ENCODE data around the gene DPYSL5. TPM values are rescaled to one million over a fixed set of nuclear protein-coding genes. Genes with fewer than 3 reads are reported as not detected.

The DPYSL5 gene
- total and polyA plus RNA-seq, 2 of the 13 experiments (the other 11 are each of a cell fraction or from before 2014, with no cell fraction given) = 0.15 TPM; not detected in 1

DNA sequence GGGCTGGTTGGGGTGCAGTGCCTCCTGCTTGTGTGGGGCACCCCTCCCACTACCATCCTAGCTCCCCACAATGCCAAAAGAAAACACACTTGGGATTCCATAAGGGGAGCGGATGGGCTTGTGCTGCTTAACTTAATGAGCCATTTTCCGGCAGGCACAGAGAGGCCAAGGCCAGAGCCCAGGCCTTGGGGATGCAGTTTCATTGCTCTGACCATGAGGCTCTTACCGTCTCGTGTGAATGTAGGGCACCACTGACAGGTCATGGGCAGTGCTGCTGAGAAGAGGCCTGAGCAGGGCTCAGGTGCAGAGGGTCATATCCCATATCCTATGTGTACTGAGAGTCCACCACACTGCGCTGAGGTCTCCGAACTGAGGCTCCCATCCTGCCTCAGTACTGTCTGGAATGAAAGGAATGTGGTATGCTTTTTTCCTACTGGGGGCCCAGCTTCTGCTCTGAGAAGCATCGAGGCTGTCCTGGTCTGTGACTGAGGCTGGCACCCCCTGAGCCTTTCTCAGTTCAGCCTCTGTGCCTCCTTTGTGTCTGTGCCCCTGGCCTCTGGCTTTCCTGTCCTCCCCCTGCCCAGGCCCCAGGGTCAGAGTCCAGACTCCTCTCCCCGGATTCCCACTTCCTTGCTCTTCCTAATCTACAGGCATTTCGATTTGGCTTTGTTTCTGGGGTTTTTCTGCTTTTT lies 77.3 kb downstream of the DPYSL5 start (continued):
- TF ChIP-seq, protein P1, sequence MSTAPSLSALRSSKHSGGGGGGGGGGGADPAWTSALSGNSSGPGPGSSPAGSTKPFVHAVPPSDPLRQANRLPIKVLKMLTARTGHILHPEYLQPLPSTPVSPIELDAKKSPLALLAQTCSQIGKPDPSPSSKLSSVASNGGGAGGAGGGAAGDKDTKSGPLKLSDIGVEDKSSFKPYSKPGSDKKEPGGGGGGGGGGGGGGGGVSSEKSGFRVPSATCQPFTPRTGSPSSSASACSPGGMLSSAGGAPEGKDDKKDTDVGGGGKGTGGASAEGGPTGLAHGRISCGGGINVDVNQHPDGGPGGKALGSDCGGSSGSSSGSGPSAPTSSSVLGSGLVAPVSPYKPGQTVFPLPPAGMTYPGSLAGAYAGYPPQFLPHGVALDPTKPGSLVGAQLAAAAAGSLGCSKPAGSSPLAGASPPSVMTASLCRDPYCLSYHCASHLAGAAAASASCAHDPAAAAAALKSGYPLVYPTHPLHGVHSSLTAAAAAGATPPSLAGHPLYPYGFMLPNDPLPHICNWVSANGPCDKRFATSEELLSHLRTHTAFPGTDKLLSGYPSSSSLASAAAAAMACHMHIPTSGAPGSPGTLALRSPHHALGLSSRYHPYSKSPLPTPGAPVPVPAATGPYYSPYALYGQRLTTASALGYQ (CRISPR knock-in tag; IDR thresholded peaks at IDR 0.05) = peak; percentile 64; the same call in 1 of the 2 replicates
- TF ChIP-seq TBX3 (IDR thresholded peaks at IDR 0.05; ENCODE audit: borderline replicate concordance) (no peak), TOE1 (CRISPR knock-in tag; IDR thresholded peaks at IDR 0.05) (peak; percentile 81; the same call in 1 of the 2 replicates), ZNF781 (CRISPR knock-in tag; IDR thresholded peaks at IDR 0.05; ENCODE audit: borderline replicate concordance, not compliant biosample characterization) (no peak), TEAD3 (CRISPR knock-in tag; optimal IDR thresholded peaks at IDR 0.05; ENCODE audit: borderline replicate concordance) (peak; percentile 100), SRSF1 (optimal IDR thresholded peaks at IDR 0.05; ENCODE audit: low read depth, low read length) (no peak), NFE2L1 (CRISPR knock-in tag; IDR thresholded peaks at IDR 0.05; ENCODE audit: borderline replicate concordance) (no peak), ELF3 (CRISPR knock-in tag; IDR thresholded peaks at IDR 0.05) (peak; percentile 89), RORA (CRISPR knock-in tag; IDR thresholded peaks at IDR 0.05) (no peak), SMAD1 (CRISPR knock-in tag; IDR thresholded peaks at IDR 0.05; ENCODE audit: borderline replicate concordance, low read depth) (peak; percentile 29; the same call in 1 of the 2 replicates), ZNF121 (CRISPR knock-in tag; IDR thresholded peaks at IDR 0.05) (peak; percentile 81), ZNF619 (CRISPR knock-in tag; IDR thresholded peaks at IDR 0.05) (peak; percentile 43; the same call in 1 of the 2 replicates), MLLT10 (CRISPR knock-in tag; IDR thresholded peaks at IDR 0.05) (no peak), ZNF225 (CRISPR knock-in tag; IDR thresholded peaks at IDR 0.05) (no peak), ZNF205 (CRISPR knock-in tag; IDR thresholded peaks at IDR 0.05) (peak; percentile 51; the same call in 1 of the 2 replicates), ZNF451 (CRISPR knock-in tag; IDR thresholded peaks at IDR 0.05) (no peak), ZNF160 (CRISPR knock-in tag; IDR thresholded peaks at IDR 0.05) (peak; percentile 74; the same call in 1 of the 2 replicates), ZNF441 (CRISPR knock-in tag; IDR thresholded peaks at IDR 0.05; ENCODE audit: borderline replicate concordance) (no peak), SMAD9 (CRISPR knock-in tag; IDR thresholded peaks at IDR 0.05) (no peak), ZNF557 (CRISPR knock-in tag; IDR thresholded peaks at IDR 0.05) (no peak)
- TF ChIP-seq, protein P2, sequence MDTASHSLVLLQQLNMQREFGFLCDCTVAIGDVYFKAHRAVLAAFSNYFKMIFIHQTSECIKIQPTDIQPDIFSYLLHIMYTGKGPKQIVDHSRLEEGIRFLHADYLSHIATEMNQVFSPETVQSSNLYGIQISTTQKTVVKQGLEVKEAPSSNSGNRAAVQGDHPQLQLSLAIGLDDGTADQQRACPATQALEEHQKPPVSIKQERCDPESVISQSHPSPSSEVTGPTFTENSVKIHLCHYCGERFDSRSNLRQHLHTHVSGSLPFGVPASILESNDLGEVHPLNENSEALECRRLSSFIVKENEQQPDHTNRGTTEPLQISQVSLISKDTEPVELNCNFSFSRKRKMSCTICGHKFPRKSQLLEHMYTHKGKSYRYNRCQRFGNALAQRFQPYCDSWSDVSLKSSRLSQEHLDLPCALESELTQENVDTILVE (CRISPR knock-in tag; IDR thresholded peaks at IDR 0.05) = peak; percentile 42; the same call in 1 of the 2 replicates
- TF ChIP-seq, protein P3, sequence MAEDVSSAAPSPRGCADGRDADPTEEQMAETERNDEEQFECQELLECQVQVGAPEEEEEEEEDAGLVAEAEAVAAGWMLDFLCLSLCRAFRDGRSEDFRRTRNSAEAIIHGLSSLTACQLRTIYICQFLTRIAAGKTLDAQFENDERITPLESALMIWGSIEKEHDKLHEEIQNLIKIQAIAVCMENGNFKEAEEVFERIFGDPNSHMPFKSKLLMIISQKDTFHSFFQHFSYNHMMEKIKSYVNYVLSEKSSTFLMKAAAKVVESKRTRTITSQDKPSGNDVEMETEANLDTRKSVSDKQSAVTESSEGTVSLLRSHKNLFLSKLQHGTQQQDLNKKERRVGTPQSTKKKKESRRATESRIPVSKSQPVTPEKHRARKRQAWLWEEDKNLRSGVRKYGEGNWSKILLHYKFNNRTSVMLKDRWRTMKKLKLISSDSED (CRISPR knock-in tag; IDR thresholded peaks at IDR 0.05) = no peak
- TF ChIP-seq, protein P4, sequence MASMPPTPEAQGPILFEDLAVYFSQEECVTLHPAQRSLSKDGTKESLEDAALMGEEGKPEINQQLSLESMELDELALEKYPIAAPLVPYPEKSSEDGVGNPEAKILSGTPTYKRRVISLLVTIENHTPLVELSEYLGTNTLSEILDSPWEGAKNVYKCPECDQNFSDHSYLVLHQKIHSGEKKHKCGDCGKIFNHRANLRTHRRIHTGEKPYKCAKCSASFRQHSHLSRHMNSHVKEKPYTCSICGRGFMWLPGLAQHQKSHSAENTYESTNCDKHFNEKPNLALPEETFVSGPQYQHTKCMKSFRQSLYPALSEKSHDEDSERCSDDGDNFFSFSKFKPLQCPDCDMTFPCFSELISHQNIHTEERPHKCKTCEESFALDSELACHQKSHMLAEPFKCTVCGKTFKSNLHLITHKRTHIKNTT (CRISPR knock-in tag; IDR thresholded peaks at IDR 0.05) = no peak
- TF ChIP-seq, protein P5, sequence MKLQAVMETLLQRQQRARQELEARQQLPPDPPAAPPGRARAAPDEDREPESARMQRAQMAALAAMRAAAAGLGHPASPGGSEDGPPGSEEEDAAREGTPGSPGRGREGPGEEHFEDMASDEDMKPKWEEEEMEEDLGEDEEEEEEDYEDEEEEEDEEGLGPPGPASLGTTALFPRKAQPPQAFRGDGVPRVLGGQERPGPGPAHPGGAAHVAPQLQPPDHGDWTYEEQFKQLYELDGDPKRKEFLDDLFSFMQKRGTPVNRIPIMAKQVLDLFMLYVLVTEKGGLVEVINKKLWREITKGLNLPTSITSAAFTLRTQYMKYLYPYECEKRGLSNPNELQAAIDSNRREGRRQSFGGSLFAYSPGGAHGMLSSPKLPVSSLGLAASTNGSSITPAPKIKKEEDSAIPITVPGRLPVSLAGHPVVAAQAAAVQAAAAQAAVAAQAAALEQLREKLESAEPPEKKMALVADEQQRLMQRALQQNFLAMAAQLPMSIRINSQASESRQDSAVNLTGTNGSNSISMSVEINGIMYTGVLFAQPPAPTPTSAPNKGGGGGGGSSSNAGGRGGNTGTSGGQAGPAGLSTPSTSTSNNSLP (IDR thresholded peaks at IDR 0.05; ENCODE audit: low read depth, low read length) = no peak

Measured in HepG2 (cell line).